Subcutaneous adipose tissue (tissue), 4 donors: ENCODE data around the gene MRAS. TPM values are rescaled to one million over a fixed set of nuclear protein-coding genes. Genes with fewer than 3 reads are reported as not detected.

Source experiments
- total RNA-seq, 4 donors: library from RNA; depleted of rRNA; stranded (reverse); fragments of >200 nt; gene quantifications; one replicate each; pipeline ENCODE4 v1.1.0, GENCODE V29; 2016
- TF ChIP-seq, protein P1 (sequence below): fragments of 450-650 bp; IDR thresholded peaks from one replicate; pipeline ENCODE4 v1.5.1; 2016; ENCODE audit warnings: low read depth, mild to moderate bottlenecking, control low read depth, antibody characterized with exemption, moderate library complexity

MRAS gene
- total RNA-seq = 100 to 1,000 TPM; 121 to 219 (median 148) TPM

DNA sequence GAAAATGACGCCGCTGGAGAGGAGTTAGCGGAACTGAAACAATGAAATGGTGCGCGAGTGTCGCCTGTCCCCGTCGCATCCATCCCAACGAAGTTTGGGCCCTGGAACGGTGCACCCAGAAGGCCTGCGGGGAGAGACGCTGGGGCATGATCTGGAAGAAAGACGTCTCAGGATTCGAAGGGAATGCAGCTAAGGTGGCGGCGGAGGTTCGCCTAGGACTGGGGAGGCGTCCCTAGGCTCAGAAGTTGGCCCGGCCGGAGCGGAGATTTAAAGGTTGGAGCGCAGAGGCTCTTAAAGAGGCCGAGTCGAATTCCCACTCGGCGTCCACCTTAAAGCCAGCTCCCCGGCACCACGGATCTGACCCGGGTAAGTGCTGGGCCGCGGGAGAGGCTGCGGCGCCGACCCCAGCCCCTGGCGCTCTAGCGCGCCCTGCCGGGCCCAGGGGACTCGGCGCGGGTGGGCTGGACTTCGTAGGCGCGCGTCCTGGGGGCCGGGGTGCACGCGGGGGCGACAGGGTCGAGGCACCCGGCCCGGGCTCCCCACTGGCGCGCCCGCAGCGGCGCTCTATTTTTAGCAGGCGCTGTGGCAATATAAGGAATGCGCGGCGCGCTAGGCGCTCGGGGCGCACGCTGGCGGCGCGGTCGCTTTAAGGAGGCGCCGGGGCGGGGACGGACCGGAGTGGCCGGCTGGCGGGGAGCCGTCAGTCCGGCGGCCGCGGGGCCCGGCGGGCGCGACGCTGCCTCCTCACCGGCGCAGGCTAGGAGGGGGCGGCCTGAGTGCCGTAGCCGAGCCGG is at the start of gene MRAS:
TSS of gene MRAS (plus strand) at position 620 of the 794 bp plus-strand sequence. CDS start 24,305 bp downstream, outside the sequence.
- TF ChIP-seq, protein P1, sequence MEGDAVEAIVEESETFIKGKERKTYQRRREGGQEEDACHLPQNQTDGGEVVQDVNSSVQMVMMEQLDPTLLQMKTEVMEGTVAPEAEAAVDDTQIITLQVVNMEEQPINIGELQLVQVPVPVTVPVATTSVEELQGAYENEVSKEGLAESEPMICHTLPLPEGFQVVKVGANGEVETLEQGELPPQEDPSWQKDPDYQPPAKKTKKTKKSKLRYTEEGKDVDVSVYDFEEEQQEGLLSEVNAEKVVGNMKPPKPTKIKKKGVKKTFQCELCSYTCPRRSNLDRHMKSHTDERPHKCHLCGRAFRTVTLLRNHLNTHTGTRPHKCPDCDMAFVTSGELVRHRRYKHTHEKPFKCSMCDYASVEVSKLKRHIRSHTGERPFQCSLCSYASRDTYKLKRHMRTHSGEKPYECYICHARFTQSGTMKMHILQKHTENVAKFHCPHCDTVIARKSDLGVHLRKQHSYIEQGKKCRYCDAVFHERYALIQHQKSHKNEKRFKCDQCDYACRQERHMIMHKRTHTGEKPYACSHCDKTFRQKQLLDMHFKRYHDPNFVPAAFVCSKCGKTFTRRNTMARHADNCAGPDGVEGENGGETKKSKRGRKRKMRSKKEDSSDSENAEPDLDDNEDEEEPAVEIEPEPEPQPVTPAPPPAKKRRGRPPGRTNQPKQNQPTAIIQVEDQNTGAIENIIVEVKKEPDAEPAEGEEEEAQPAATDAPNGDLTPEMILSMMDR = no peak

DNA sequence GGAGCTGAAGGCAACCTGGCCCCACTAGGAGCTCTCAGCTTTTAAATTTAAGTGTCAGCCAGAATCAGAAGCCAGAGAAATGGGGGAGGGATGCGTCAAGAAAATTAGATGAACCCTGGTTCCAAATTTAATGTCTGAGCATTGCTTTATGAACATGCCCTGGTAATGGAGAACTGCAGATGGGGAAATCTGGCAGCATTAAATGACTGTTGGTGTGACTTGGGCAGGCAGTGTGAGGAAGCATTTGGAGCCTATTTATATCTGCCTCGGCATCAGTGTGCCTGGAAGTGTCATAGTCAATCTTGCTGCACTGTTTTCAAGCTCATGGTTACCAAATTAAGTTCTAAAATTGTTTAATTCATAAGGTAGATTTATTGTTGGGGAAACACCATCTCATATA is 47.7 kb upstream of the MRAS start:
- TF ChIP-seq, protein P1 = no peak

DNA sequence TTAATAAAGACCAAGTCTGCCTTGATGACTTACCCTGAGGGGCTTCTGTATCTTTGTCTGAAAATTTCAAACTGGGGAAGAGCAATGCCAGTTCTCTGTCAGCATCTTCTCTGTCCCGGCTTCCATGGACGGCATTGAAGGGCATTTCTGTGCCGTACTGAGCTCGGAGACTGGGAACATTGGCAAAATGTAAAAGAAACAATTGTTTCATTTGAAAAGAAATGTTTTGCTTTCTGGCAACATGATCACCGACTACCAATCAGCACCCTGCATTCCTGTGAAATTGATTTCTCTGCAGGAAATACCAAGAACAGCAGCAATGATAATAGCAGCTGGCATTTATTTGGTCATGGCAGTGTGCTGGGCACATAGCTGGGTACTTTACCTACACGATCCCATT is 44.9 kb upstream of the MRAS start:
- TF ChIP-seq, protein P1 = no peak

DNA sequence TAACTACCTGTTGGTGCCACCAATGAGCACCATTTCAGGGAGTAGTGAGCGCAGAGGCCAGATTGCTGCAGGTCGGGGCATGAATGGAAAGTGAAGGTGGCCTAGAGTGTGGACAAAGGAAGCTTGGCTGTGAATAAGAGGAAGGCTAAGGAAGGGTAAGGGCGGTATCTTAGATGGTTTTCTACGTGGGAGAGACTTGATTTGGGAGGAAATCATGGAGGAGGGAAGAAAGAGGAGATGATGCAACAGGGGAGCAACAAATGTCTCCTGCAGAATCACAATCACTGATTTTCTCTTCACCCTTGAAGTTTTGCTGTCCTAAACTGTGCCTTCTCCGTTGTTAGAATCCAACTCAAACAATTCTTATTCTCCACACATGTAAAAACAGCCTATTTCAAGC is 40.5 kb upstream of the MRAS start:
- TF ChIP-seq, protein P1 = no peak

DNA sequence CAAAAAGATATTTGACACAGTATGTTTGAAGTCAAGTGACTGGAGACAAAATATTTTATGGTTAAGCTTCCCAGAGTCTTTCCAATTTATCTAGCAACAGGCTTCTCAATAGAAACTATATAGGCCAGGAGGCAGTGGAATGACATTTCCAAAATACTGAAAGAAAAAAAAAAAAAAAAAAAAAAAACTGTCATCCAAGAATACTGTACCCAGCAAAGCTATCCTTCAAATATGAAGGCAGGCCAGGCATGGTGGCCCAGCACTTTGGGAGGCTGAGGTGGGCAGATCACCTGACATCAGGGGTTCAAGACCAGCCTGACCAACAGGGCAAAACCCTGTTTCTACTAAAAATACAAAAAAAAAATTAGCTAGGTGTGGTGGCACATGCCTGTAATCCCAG is 39.6 kb upstream of the MRAS start:
- TF ChIP-seq, protein P1 = no peak

DNA sequence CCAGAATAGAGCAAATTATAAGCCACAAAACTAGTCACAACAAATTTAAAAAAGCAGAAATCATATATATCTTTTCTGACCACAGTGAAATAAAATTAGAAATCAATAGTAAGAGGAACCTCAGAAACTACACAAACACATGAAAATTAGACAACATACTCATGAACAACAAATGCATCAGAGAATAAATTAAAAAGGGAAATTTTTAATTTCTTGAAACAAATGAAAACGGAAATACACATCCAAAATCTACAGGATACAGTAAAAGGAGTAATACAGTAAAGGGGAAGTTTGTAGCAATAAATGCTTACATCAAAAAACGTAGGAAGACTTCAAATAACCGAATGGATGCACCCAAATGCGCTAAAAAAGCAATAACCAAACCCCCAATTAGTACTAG is 37.9 kb upstream of the MRAS start:
- TF ChIP-seq, protein P1 = no peak

DNA sequence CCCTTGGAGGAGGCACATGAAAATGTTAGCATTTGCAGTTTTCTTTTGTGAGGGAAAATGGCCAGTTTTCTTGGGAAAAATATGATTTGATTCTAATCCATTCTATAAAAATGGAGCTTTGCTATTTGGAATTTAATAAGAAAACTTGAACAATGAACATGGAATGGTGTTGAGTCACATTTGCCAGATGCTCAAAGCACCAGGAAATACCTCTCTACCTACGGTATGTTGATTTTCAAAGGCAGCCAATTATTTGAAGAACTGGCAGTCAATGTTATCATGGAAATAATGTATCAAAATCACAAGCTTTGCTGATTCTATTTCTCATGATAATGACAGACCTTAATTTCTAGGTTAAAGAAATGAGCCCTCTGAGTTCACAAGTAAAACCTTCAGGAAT is 33.6 kb upstream of the MRAS start:
- TF ChIP-seq, protein P1 = no peak
